ELR (cell line): Measurements from ENCODE around the gene DOCK4.
A peak's percentile ranks its signal among the peaks of the same experiment; 100 is the strongest.

Source experiments
- DNase-seq: peaks from one replicate; pipeline ENCODE4 v3.0.0-alpha.2; 2015; ENCODE audit warnings: low read depth

DOCK4 gene

GRCh38 chr7:112053737-112054069, 152.5 kb downstream of the DOCK4 start:
- DNase-seq, result no peak

GRCh38 chr7:112052993-112053736, 153.0 kb downstream of the DOCK4 start:
- DNase-seq, result peak; percentile 10

- no peak for DNase-seq
These were observed 153.7 kb downstream of the DOCK4 start for GRCh38 chr7:112052498-112052897.

GRCh38 chr7:112050250-112050881, 155.8 kb downstream of the DOCK4 start:
- DNase-seq, result no peak

- no peak for DNase-seq
These were observed 156.5 kb downstream of the DOCK4 start for GRCh38 chr7:112049555-112050249.

GRCh38 chr7:112047421-112047820, 158.8 kb downstream of the DOCK4 start:
- no peak for DNase-seq

- DNase-seq, result no peak
These were observed 161.0 kb downstream of the DOCK4 start for GRCh38 chr7:112045222-112045621.

GRCh38 chr7:112042631-112043030, 163.6 kb downstream of the DOCK4 start:
- DNase-seq, result no peak

GRCh38 chr7:112038353-112038752, 167.8 kb downstream of the DOCK4 start:
- no peak for DNase-seq

- DNase-seq, result peak; percentile 68
These were observed 170.1 kb downstream of the DOCK4 start for GRCh38 chr7:112036071-112036470.

GRCh38 chr7:112031689-112032088, 174.5 kb downstream of the DOCK4 start:
- DNase-seq, result no peak

GRCh38 chr7:112025556-112025955, 180.6 kb downstream of the DOCK4 start:
- DNase-seq, result no peak

- no peak for DNase-seq
These were observed 182.4 kb downstream of the DOCK4 start for GRCh38 chr7:112023786-112024185.

- no peak for DNase-seq
These were observed 182.9 kb downstream of the DOCK4 start for GRCh38 chr7:112023282-112023681.

- no peak for DNase-seq
These were observed 184.1 kb downstream of the DOCK4 start for GRCh38 chr7:112022128-112022527.

- no peak for DNase-seq
These were observed 184.7 kb downstream of the DOCK4 start for GRCh38 chr7:112021379-112022044.

GRCh38 chr7:112020800-112021199, 185.4 kb downstream of the DOCK4 start:
- no peak for DNase-seq

GRCh38 chr7:112019932-112020331, 186.3 kb downstream of the DOCK4 start:
- no peak for DNase-seq

- DNase-seq, result no peak
These were observed 187.7 kb downstream of the DOCK4 start for GRCh38 chr7:112018305-112019030.

- DNase-seq, result no peak
These were observed 191.1 kb downstream of the DOCK4 start for GRCh38 chr7:112015146-112015545.

- DNase-seq, result no peak
These were observed 191.9 kb downstream of the DOCK4 start for GRCh38 chr7:112014347-112014746.

- no peak for DNase-seq
These were observed 192.9 kb downstream of the DOCK4 start for GRCh38 chr7:112013274-112013673.
